Forelimb muscle (tissue), 1 donor: ENCODE data around the gene IL15RA. TPM values are rescaled to one million over a fixed set of nuclear protein-coding genes. Genes with fewer than 3 reads are reported as not detected.
"Not testable (repeated sequence)": the region's sequence is repeated elsewhere in the genome, so short reads cannot be mapped to it uniquely, and the experiment has no call there.

Experiments
- DNase-seq: peaks from one replicate; pipeline ENCODE4 v3.0.0-alpha.2; 2013; ENCODE audit warnings: low read depth
- polyA plus RNA-seq: library from polyadenylated mRNA; unstranded; fragments of 120-200 nt; gene quantifications from one replicate; pipeline ENCODE4 v1.2.1, GENCODE V29; 2013; ENCODE audit not compliant: insufficient read length

Gene IL15RA
- polyA plus RNA-seq, 1 donor: 2.2 TPM

DNA sequence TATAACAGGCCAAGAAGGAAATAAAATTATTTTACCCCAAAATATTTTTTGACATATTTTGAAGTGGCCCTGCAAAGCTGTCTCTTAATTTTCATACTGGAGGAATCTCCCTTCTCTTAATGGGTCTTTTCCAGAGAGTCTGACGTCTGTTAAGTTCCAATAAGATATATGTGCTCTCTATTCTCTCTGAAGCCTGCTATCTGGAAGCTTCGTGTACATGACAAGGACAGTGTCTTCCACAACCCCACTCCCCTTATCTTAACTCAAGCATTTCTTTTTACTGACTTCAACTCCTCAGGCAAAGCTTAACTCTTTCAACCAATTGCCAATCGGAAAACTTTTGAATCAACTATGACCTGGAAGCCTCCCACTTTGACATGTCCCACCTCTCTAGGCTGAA lies 29.2 kb upstream of the IL15RA start:
- DNase-seq: no peak

- no peak for DNase-seq
Observed at GRCh38 chr10:6005856-6006395, 28.6 kb upstream of the IL15RA start.

DNA sequence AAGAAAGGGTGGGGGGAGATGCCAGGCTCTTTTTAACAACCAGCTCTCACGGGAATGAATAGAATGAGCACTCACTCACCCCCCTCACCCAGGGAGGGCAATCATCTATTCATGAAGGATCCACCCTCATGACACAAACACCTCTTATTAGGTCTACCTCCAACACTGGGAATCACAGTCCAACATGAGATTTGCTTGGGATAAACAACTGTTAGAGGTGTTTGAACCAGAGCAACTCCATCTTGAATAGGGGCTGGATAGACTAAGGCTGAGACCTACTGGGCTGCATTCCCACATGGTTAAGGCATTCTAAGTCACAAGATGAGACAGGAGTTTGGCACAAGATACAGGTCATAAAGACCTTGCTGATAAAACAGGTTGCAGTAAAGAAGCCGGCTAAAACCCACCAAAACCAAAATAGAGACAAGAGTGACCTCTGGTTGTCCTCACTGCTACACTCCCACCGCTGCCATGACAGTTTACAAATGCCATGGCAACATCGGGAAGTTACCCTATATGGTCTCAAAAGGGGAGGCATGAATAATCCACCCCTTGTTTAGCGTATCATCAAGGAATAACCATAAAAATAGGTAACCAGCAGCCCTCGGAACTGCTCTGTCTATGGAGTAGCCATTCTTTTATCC lies 27.9 kb upstream of the IL15RA start:
- not testable (repeated sequence) for DNase-seq

DNA sequence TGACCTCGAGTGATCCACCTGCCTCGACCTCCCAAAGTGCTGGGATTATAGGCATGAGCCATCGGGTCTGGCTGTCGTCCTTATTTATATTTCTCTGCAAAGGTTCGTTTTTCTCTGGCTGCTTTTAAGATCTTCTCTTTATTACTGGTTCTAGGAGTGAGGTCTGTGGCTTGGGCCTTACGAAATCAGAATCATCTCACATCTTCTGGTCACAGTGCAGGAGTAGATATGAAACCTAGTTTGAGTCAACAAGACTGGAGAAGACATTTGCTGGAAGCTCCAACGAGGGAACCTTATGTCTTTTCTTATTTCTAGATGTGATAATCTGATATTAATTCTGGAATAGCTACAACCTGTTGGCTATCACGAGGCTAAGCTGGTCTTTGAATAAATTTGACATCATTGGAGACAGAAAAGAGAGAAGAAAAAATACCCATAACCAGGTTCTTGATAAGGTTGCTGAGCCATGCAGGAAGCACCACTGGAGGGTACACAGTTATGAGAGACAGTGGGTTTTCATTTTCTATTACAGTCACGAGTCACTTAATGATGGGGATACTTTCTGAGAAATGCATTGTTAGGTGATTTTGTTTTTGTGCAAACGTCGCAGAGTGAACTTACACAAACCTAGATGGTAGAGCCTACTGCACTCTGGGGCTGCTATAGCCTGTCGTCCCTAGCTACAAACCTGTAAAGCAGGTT lies 25.6 kb upstream of the IL15RA start:
- no peak for DNase-seq

DNA sequence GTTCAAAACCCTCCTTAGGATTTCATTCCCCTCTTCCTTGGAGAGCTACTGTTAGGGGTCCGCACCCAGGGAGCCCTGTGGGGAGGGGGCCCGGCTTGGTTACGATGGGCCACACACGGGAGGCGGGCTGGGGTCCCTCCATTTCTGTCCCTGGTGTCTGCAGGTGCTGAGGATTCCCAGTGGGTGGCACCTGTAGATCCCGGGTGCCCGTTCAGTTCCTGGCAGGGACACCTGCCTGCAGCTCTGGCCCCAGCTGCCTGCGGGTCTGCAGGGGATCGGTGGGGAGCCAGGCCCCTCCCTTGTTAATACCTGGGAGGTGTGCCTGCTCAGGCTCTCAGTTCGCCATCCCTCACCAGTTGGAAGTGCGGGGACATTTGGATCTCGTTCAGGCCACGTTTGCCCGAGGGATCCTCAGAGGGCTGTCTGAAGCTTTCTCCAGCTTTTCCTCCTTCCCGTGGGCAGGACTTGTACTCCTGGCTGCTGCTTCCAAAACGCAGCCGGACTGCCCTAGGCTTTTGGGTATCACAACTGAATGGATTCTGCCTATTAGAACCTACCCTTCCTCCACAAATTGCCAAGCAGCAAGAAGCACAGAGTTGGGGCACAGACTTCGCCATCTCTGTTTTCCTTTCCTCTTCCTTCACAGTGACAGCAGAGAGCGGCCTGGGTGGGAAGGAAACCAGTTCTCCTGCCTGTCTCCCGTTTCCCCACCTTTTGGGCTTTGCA lies 22.3 kb upstream of the IL15RA start:
- no peak for DNase-seq

DNA sequence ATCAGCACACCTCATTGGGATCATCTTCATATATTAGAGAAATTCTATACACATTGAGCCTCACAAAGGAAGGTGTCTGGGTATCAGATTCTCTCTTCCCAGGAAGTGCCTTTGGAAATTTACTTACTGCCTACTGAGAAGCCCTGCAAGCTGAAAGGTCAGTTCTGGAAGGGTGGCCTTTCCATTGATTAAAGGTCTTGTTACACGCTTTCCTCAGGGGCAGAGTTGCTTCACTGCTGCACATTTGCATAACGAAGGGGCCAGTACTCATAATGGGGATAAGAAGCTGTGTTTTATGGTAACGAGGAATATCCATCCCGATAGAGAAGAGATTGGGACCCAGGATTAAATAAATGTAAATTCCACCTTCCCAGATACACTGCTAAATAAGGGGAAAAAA lies 19.4 kb upstream of the IL15RA start:
- no peak for DNase-seq

DNA sequence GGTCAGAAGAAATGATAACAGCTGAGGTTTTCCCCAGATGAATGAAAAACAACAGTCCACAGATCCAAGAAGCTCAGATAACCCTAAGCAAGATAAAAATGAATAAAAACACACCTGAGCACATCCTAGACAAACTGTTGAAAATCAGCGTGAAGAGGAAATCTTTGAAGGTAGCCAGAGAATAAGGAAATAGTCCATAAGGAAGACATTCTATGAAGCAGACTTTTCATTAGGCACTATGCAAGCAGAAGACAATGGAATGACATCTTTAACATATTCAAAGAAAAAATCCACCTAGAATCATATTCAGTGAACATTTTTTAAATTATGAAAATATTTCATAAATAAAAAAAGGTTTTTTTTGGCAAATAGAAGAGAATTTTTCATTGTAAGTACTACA lies 15.1 kb upstream of the IL15RA start:
- no peak for DNase-seq

DNA sequence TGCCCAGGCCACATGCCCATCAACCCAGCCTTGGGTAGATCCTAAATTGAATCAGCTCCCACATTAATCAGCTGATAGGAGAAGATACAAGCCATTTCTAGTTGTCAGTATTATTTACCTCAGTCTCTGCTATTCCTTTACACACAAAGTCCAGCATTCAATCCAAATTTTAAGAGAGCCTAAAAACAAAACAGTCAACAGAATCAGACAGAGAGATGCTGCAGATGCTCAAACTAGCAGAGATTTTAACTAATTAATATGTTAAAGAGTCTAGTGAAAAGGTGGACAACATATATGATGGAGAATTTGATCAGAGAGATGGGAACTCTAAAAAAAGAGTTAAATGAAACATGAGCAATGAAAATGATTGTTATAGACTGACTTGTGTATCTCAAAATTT lies 14.4 kb upstream of the IL15RA start:
- DNase-seq: no peak

DNA sequence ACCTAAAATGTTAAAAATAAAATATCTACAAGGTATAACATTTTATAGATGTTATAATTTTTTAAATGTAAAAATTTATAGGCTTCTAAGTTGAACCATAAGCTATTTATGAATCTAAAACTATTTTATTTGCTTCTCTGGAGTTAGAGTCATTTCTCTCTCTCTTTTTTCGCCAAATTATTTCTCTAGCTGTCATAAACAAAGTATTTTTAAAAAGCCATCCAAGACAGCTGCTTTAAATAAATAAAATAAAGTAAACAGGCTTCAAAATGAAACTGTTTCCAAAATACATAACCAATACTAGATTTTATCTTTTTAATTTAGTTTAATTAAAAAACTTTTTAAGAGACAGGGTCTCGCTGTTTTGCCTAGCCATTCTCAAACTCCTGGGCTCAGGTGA lies 12.4 kb upstream of the IL15RA start:
- no peak for DNase-seq

GRCh38 chr10:5988336-5988920 lies 11.1 kb upstream of the IL15RA start:
- DNase-seq: no peak

GRCh38 chr10:5987747-5988146 lies 10.4 kb upstream of the IL15RA start:
- no peak for DNase-seq

GRCh38 chr10:5985029-5985428 lies 7.7 kb upstream of the IL15RA start:
- DNase-seq: no peak

DNA sequence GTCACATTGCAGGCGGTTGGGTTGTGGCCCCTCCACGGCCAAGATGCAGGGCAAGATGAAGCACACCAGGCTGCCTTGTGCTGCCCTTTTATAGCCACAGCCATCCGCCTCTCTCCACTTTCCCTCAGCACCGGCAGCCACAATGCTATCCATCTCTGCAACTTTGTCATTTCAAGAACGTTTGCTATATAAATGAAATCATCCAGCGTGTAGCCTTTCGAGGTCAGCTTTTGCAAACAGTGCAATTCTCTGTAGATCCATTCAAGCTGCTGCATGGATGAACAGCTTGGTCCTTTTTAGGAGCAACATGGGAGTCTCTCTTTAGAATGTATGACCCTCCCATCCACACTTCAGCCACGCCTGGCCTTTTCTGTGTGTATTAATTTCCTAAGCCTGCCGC lies 6.4 kb upstream of the IL15RA start:
- DNase-seq: no peak

- no peak for DNase-seq
Observed at GRCh38 chr10:5981529-5981928, 4.2 kb upstream of the IL15RA start.

DNA sequence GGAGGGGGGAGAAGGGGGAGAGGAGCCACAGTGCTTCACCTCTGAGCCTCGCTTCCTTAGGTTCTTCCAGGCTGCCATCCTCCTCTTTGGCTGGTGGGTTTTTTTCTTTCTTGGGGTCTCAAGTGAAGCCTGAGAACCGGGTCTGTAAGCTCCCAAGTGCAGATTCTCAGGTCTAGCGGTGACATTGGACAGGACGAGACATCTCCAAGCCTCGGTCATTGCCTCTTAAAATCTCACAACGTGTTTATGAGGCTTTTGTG lies 817 bp upstream of the IL15RA start:
- DNase-seq: no peak

GRCh38 chr10:5976512-5977470 lies 552 bp downstream of the IL15RA start:
- DNase-seq: no peak

DNA sequence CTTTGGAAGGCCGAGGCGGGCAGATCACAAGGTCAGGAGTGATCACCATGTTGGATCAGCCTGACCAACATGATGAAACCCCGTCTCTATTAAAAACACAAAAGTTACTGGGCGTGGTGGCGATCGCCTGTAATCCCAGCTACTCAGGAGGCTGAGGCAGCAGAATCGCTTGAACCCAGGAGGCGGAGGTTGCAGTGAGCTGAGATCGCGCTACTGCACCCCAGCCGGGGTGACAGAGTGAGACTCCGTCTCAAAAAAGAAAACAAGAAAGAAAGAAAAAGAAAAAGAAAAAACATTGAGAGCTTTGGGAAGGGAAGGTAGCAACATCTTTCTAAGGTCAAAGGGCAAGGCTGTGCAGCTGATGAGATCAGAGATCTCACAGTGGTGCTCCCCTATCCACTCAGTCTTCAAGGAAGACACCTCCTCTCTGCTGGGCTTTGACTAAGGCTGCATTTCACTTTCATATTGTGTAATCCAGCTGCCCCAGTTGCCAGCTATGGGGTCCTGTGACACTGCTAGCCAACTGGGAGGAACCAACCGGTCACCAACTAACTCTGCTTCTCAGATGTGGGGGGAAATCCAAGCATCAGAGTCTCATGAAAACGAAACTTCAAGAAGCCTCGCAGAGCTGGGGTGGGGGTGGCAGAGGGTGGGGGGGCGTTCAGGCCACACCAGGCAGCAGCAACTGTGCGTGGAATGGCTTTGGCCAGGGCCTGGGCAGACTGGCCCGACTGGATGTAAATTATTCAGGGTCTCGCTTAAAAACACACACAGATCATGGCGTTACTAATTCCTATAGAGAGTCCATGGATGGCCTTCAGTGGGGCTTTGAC lies 1.5 kb downstream of the IL15RA start:
- DNase-seq: no peak

- DNase-seq: no peak
Observed at GRCh38 chr10:5973069-5973468, 4.3 kb downstream of the IL15RA start.

GRCh38 chr10:5971886-5972285 lies 5.5 kb downstream of the IL15RA start:
- no peak for DNase-seq

DNA sequence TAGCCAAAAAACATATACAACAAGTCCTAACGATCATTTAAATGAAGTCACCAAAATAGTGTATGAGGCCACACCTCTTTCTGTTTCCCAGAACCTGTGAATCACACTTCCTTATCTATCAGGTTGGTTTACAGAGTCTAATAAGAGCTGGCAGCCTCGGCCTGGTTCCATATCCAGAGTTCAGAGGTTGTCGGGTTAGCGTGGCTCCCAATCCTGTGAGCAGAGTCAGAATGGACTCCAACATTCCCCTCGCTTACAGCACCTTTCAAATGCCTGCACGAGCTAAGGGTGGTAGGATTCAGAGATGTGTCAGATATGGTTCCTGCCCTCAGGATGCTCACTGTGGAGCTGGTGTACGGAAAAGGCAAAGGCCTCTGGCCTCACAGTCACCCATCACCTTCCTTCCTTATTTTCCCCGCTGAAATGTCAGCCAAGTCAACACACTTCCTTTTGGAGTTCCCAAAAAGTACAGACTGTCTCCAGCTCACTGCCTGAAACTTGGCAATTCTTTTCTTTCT lies 6.0 kb downstream of the IL15RA start:
- DNase-seq: no peak
